ENCODE measurements around the gene TSTD1. TPM values are rescaled to one million over a fixed set of nuclear protein-coding genes. Genes with fewer than 3 reads are reported as not detected.
"Not testable (repeated sequence)": the region's sequence is repeated elsewhere in the genome, so short reads cannot be mapped to it uniquely, and the experiment has no call there.

Gene TSTD1
- total and polyA plus RNA-seq, 7 experiments from 2014 or later = 49.8 to 494 (median 75.8) TPM

DNA sequence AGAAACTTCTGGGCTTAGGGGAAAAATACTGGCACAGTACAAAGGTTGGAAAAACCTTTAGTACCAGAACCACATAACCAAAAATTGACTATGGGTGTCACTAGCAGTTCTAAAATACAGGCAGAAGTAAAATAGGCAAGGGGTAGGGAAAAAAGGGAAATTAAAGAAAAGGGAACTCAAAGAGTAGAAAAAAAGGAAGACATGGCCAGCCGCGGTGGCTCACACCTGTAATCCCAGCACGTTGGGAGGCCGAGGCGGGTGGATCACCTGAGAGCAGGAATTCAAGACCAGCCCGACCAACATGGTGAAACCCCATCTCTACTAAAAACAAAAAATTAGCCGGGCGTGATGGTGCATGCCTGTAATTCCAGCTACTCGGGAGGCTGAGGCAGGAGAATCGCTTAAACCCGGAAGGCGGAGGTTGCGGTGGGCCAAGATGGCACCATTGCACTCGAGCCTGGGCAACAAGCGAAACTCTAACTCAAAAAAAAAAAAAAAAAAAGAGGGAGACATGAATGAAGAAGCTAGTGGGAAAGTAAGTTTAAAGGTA is 19.6 kb downstream of the TSTD1 start:
- intact Hi-C loops (cut with micrococcal nuclease); H3K27me3 Mint-ChIP-seq; H3K27me3 ChIP-seq (ENCODE audit: control insufficient read depth in 2 of 2, insufficient read depth in 2 of 2, low read length in 2 of 2); H3K36me3 ChIP-seq (ENCODE audit: control insufficient read depth in 2 of 3, insufficient read depth in 3 of 3, low read length in 3 of 3); ATAC-seq; H3K4me3 ChIP-seq (ENCODE audit: low read length); H3K27ac ChIP-seq (ENCODE audit: low read depth, low read length); H3K36me3 Mint-ChIP-seq; H3K9me3 Mint-ChIP-seq; DNase-seq; H3K9me3 ChIP-seq (ENCODE audit: control insufficient read depth in 2 of 3, low read length in 3 of 3): not testable (repeated sequence)
- peak overlapping the region in 5 of 9 donors; percentile 39 to 89 (median 67) for H3K27ac Mint-ChIP-seq
- POLR2A ChIA-PET = interaction anchor here (0.6 to 1.5 kb wide), 5 partner anchors 9 to 251 kb away, joined by 3 to 5 read pairs (median 3); no protein-coding TSS in a partner anchor
- H3K4me1 Mint-ChIP-seq = peaks cover 23 to 55% (median 49%) of the 10 kb centered on the region in 7 donors
- CTCF ChIA-PET = interaction anchor here (0.7 kb wide), 1 partner anchor 76 kb away, joined by 4 read pairs; no protein-coding TSS in a partner anchor
- H3K4me3 Mint-ChIP-seq = peak overlapping the region in 9 of 10 donors; percentile 20 to 95 (median 87)
- H3K4me1 ChIP-seq (ENCODE audit: control insufficient read depth in 2 of 2, insufficient read depth in 2 of 2, low read length in 2 of 2) = peaks cover 11 to 20% of the 10 kb centered on the region in 2 donors

DNA sequence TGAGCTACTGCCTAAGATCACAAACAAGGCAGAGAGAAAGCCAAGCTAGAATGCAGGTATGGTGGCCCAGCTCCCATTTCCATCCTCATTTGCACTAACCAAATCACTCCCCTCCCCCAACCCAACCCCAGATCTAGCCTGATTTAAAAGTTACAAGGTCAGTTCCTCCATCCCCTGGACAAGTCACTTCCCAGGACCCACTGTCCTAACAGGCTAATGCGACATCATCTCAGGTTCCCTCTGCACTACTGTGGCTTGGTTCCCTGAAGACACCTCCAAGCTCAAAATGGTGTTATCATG is 20.2 kb downstream of the TSTD1 start:
- Mint-ChIP-seq H3K27me3 (no peaks in the 10 kb centered on the region), H3K27ac (peak overlapping the region in 3 of 9 donors; percentile 33 to 67 (median 42)), H3K4me1 (peaks cover 27 to 57% (median 52%) of the 10 kb centered on the region in 7 donors), H3K36me3 (peaks cover 0 to 5% (median 0%) of the 10 kb centered on the region in 5 donors), H3K4me3 (peak overlapping the region in 2 of 10 donors; percentile 10 to 53), H3K9me3 (peaks cover 0 to 1% (median 0%) of the 10 kb centered on the region in 11 donors)
- no peak for ATAC-seq
- POLR2A ChIA-PET = interaction anchor here (0.6 to 1.5 kb wide), 8 partner anchors 11 to 250 kb away, joined by 3 to 8 read pairs (median 3); partner anchors contain the start of genes ARHGAP30 and TSTD1
- intact Hi-C loops (cut with micrococcal nuclease) = no loop called here
- no peak for DNase-seq
- peaks cover 11 to 26% of the 10 kb centered on the region in 2 donors for H3K4me1 ChIP-seq (ENCODE audit: control insufficient read depth in 2 of 2, insufficient read depth in 2 of 2, low read length in 2 of 2)
- no peaks in the 10 kb centered on the region for H3K9me3 ChIP-seq (ENCODE audit: control insufficient read depth in 2 of 3, low read length in 3 of 3)
- CTCF ChIA-PET = interaction anchor here (0.5 kb wide), 1 partner anchor 48 kb away, joined by 3 read pairs; no protein-coding TSS in a partner anchor
- no peaks in the 10 kb centered on the region for H3K36me3 ChIP-seq (ENCODE audit: control insufficient read depth in 2 of 3, insufficient read depth in 3 of 3, low read length in 3 of 3)
- no peak overlapping the region for H3K4me3 ChIP-seq (ENCODE audit: low read length)
- no peak overlapping the region for H3K27ac ChIP-seq (ENCODE audit: low read depth, low read length)
- H3K27me3 ChIP-seq (ENCODE audit: control insufficient read depth in 2 of 2, insufficient read depth in 2 of 2, low read length in 2 of 2) = no peaks in the 10 kb centered on the region

DNA sequence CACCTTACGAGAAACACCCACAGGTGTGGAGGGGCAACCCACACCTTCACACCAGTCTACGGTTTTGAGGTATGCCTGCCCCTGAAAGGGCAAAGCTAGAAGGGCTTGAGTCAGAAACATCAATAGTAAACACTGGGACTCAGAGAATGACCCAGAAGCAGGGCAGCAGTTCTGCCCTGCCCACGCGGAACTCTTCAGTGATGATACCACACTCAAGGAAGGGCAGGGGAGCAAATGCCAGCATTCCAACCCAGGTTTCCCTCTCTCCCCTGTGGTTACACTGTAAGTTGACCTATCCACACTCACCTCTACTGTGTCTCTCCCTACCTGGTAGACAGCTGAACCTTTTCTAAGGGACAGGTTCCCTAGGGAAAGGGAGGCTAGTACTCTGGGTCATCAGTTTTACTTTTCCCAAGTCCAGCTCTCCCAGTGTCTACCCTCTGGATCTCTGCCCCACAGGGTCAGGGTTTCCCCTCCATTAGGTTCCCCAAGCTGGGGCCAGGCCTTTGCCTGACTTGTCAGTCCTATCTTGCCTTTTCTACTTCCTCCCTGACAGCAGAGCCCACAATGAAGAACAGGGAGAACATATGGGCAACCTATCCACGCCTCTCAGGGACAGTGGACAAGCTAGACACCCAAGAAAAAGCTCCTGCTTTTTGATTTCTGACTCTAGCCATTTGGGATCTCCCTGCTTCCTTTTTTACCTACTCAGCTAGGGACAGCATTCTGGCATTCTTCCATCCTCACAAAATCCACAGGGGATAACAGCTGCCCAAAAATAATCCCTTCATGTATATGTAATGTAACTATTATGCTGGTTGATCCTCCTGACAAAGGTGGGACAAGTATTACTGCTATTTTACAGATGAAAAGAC is 20.8 kb downstream of the TSTD1 start:
- no peaks in the 10 kb centered on the region for H3K36me3 ChIP-seq (ENCODE audit: control insufficient read depth in 2 of 3, insufficient read depth in 3 of 3, low read length in 3 of 3)
- Mint-ChIP-seq H3K27ac (peak overlapping the region in 7 of 9 donors; percentile 13 to 80 (median 59)), H3K4me3 (peak overlapping the region in 1 of 10 donors; percentile 10), H3K9me3 (peaks cover 0 to 1% (median 0%) of the 10 kb centered on the region in 11 donors), H3K36me3 (peaks cover 0 to 5% (median 0%) of the 10 kb centered on the region in 5 donors), H3K27me3 (no peaks in the 10 kb centered on the region), H3K4me1 (peaks cover 32 to 63% (median 58%) of the 10 kb centered on the region in 7 donors)
- intact Hi-C loops (cut with micrococcal nuclease) = no loop called here
- no peak overlapping the region for H3K27ac ChIP-seq (ENCODE audit: low read depth, low read length)
- DNase-seq (no peak), ATAC-seq (no peak)
- H3K4me1 ChIP-seq (ENCODE audit: control insufficient read depth in 2 of 2, insufficient read depth in 2 of 2, low read length in 2 of 2) = peaks cover 17 to 31% of the 10 kb centered on the region in 2 donors
- no peaks in the 10 kb centered on the region for H3K9me3 ChIP-seq (ENCODE audit: control insufficient read depth in 2 of 3, low read length in 3 of 3)
- no peak overlapping the region for H3K4me3 ChIP-seq (ENCODE audit: low read length)
- CTCF ChIA-PET = interaction anchor here (0.5 to 1.0 kb wide), 2 partner anchors 20 to 48 kb away, joined by 3 read pairs; no protein-coding TSS in a partner anchor
- POLR2A ChIA-PET = interaction anchor here (0.6 to 1.5 kb wide), 8 partner anchors 11 to 250 kb away, joined by 3 to 8 read pairs (median 3); partner anchors contain the start of genes ARHGAP30 and TSTD1
- no peaks in the 10 kb centered on the region for H3K27me3 ChIP-seq (ENCODE audit: control insufficient read depth in 2 of 2, insufficient read depth in 2 of 2, low read length in 2 of 2)

DNA sequence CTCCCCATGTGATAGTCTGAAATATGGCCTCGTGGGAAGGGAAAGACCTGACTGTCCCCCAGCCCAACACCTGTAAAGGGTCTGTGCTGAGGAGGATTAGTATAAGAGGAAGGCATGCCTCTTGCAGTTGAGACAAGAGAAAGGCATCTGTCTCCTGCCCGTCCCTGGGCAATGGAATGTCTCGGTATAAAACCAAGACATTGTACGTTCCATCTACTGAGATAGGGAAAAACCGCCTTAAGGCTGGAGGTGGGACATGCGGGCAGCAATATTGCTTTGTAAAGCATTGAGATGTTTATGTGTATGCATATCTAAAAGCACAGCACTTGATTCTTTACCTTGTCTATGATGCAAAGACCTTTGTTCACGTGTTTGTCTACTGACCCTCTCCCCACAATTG is 21.6 kb downstream of the TSTD1 start:
- CTCF ChIA-PET; H3K36me3 ChIP-seq (ENCODE audit: control insufficient read depth in 2 of 3, insufficient read depth in 3 of 3, low read length in 3 of 3); intact Hi-C loops (cut with micrococcal nuclease); H3K4me3 ChIP-seq (ENCODE audit: low read length); H3K27me3 ChIP-seq (ENCODE audit: control insufficient read depth in 2 of 2, insufficient read depth in 2 of 2, low read length in 2 of 2); H3K4me3 Mint-ChIP-seq; H3K27ac ChIP-seq (ENCODE audit: low read depth, low read length); DNase-seq; H3K36me3 Mint-ChIP-seq; H3K9me3 Mint-ChIP-seq; ATAC-seq; H3K9me3 ChIP-seq (ENCODE audit: control insufficient read depth in 2 of 3, low read length in 3 of 3); H3K27me3 Mint-ChIP-seq: not testable (repeated sequence)
- H3K4me1 Mint-ChIP-seq = peaks cover 33 to 66% (median 56%) of the 10 kb centered on the region in 7 donors
- peaks cover 21 to 38% of the 10 kb centered on the region in 2 donors for H3K4me1 ChIP-seq (ENCODE audit: control insufficient read depth in 2 of 2, insufficient read depth in 2 of 2, low read length in 2 of 2)
- H3K27ac Mint-ChIP-seq = peak overlapping the region in 4 of 9 donors; percentile 46 to 80 (median 68)
- POLR2A ChIA-PET = interaction anchor here (1.3 kb wide), 1 partner anchor 14 kb away, joined by 3 read pairs; no protein-coding TSS in a partner anchor

DNA sequence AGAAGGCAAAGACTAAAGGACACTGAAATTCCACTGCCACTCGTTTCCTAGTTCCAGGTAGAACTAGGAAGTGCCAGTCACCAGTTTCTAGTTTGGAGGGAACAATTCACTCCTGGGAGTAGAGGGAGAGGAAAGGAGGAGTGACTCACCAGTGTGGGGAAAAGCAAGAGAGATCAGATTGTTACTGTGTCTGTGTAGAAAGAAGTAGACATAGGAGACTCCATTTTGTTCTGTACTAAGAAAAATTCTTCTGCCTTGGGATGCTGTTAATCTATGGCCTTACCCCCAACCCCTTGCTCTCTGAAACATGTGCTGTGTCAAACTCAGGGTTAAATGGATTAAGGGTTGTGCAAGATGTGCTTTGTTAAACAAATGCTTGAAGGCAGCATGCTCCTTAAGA is 22.1 kb downstream of the TSTD1 start:
- H3K9me3 ChIP-seq (ENCODE audit: control insufficient read depth in 2 of 3, low read length in 3 of 3); H3K27me3 Mint-ChIP-seq; H3K4me3 Mint-ChIP-seq; H3K27ac ChIP-seq (ENCODE audit: low read depth, low read length); H3K36me3 ChIP-seq (ENCODE audit: control insufficient read depth in 2 of 3, insufficient read depth in 3 of 3, low read length in 3 of 3); H3K4me3 ChIP-seq (ENCODE audit: low read length); CTCF ChIA-PET; DNase-seq; intact Hi-C loops (cut with micrococcal nuclease); H3K9me3 Mint-ChIP-seq; H3K27me3 ChIP-seq (ENCODE audit: control insufficient read depth in 2 of 2, insufficient read depth in 2 of 2, low read length in 2 of 2); H3K36me3 Mint-ChIP-seq; ATAC-seq: not testable (repeated sequence)
- Mint-ChIP-seq H3K27ac (peak overlapping the region in 8 of 9 donors; percentile 3 to 96 (median 53)), H3K4me1 (peaks cover 35 to 71% (median 59%) of the 10 kb centered on the region in 7 donors)
- H3K4me1 ChIP-seq (ENCODE audit: control insufficient read depth in 2 of 2, insufficient read depth in 2 of 2, low read length in 2 of 2) = peaks cover 20 to 41% of the 10 kb centered on the region in 2 donors
- POLR2A ChIA-PET = interaction anchor here (0.6 kb wide), 1 partner anchor 27 kb away, joined by 3 read pairs; no protein-coding TSS in a partner anchor

DNA sequence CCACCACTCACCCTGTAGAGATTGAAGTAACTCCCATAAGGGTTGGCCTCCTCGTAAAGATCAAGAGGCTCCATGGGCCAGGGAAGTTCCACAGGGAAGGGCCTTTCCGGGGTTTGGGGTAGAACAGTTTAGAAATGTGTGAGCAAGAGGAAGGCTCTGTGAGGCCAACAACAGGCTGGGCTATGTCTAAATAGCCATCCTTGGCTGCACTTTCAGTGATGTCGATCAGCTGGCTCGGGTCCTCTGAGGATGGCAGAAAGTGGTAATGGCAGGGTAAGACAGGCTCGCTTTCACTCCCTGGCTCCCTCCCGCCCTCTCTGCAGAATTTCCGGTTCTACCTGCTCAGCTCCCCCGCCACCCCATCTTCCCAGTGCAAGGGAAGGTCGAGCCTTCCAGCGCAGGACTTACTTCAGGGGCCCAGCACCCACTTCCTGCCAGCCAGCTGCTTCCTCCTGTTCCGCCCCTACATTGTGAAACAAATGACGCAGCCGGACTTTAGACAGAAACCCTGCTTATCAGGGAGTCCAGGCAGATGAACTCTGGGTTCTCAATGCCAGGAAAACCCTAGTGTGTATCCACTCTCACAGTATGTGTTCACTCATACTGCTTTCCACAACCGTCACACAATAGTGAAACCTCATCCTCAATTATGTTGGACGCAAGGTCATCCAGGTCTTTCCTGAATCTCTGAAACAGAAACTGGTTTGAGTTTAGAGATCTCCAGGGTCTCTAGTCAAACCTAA is 25.1 kb downstream of the TSTD1 start:
- peak overlapping the region; percentile 91 to 98 (median 96) for H3K27ac Mint-ChIP-seq
- Histone ChIP-seq H3K36me3 (ENCODE audit: control insufficient read depth in 2 of 3, insufficient read depth in 3 of 3, low read length in 3 of 3) (no peaks in the 10 kb centered on the region), H3K27me3 (ENCODE audit: control insufficient read depth in 2 of 2, insufficient read depth in 2 of 2, low read length in 2 of 2) (no peaks in the 10 kb centered on the region), H3K9me3 (ENCODE audit: control insufficient read depth in 2 of 3, low read length in 3 of 3) (no peaks in the 10 kb centered on the region), H3K4me3 (ENCODE audit: low read length) (peak overlapping the region; percentile 57), H3K4me1 (ENCODE audit: control insufficient read depth in 2 of 2, insufficient read depth in 2 of 2, low read length in 2 of 2) (peaks cover 10 to 29% of the 10 kb centered on the region in 2 donors), H3K27ac (ENCODE audit: low read depth, low read length) (peak overlapping the region; percentile 73)
- ChIA-PET CTCF (interaction anchor here (1.5 to 3.0 kb wide), 2 partner anchors 16 to 25 kb away, joined by 5 to 12 read pairs; partner anchors contain the start of gene TSTD1), POLR2A (interaction anchor here (0.6 to 3.4 kb wide), 12 partner anchors 8 to 99 kb away, joined by 3 to 16 read pairs (median 4); partner anchors contain the start of genes ARHGAP30, F11R, TSTD1 and USF1)
- H3K4me3 Mint-ChIP-seq = peak overlapping the region; percentile 74 to 97 (median 84)
- DNase-seq (peak; percentile 23 to 63 (median 57)), ATAC-seq (peak; percentile 88)
- H3K4me1 Mint-ChIP-seq = peaks cover 23 to 49% (median 40%) of the 10 kb centered on the region in 7 donors
- intact Hi-C loops (cut with micrococcal nuclease) = loop anchor here (1.0 to 2.0 kb wide), 2 partner anchors 8 to 17 kb away; partner anchors contain the start of gene F11R (in 2 of the 2)
- H3K9me3 Mint-ChIP-seq = no peaks in the 10 kb centered on the region
- H3K27me3 Mint-ChIP-seq = no peaks in the 10 kb centered on the region
- H3K36me3 Mint-ChIP-seq = no peaks in the 10 kb centered on the region

Data from naive thymus-derived CD4-positive, alpha-beta T cell (primary cell).